Lower leg skin (tissue), 3 donors: ENCODE measurements around the gene KIRREL3.

Source experiments
- POLR2A ChIP-seq, 2 donors: fragments of 450-650 bp; IDR thresholded peaks; one replicate each; pipeline ENCODE4 v1.6.1; 2016 to 2017; ENCODE audit warnings: antibody characterized with exemption in 2 of 2, mild to moderate bottlenecking in 1 of 2, moderate library complexity in 1 of 2
- TF ChIP-seq, protein P1 (sequence below), 3 donors: fragments of 450-650 bp; IDR thresholded peaks; one replicate each; pipeline ENCODE4 v1.5.1; 2016; ENCODE audit warnings: antibody characterized with exemption in 3 of 3, mild to moderate bottlenecking in 3 of 3, moderate library complexity in 2 of 3

DNA sequence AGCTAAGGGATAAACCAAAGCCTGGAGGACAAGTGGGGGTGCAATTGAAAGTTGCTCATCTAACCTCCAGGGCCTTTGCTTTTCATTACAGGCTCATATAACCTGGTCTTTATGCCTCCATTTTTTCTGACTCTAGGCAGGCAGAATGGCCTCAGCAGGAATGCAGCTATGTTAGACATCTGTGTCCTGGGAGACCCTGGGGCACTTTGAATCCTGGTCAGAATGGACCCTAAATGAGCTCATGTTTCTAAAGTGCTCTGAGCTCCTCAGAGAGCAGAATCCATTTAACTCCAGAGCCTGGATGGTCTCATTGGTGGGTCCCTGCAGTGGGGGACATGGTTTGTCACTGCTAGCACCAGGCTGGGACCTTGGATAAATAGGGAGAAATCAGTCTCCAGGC is 177.3 kb downstream of the KIRREL3 start:
- TF ChIP-seq, protein P1, sequence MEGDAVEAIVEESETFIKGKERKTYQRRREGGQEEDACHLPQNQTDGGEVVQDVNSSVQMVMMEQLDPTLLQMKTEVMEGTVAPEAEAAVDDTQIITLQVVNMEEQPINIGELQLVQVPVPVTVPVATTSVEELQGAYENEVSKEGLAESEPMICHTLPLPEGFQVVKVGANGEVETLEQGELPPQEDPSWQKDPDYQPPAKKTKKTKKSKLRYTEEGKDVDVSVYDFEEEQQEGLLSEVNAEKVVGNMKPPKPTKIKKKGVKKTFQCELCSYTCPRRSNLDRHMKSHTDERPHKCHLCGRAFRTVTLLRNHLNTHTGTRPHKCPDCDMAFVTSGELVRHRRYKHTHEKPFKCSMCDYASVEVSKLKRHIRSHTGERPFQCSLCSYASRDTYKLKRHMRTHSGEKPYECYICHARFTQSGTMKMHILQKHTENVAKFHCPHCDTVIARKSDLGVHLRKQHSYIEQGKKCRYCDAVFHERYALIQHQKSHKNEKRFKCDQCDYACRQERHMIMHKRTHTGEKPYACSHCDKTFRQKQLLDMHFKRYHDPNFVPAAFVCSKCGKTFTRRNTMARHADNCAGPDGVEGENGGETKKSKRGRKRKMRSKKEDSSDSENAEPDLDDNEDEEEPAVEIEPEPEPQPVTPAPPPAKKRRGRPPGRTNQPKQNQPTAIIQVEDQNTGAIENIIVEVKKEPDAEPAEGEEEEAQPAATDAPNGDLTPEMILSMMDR (IDR thresholded peaks at IDR 0.05): no peak
- no peak for TF ChIP-seq POLR2A (IDR thresholded peaks at IDR 0.05)
